ENCODE results near the gene SMR3A. TPM values are rescaled to one million over a fixed set of nuclear protein-coding genes. Genes with fewer than 3 reads are reported as not detected.

SMR3A gene
- polyA plus RNA-seq, 1 of the 3 experiments (the other 2 are of a cell fraction): not detected

DNA sequence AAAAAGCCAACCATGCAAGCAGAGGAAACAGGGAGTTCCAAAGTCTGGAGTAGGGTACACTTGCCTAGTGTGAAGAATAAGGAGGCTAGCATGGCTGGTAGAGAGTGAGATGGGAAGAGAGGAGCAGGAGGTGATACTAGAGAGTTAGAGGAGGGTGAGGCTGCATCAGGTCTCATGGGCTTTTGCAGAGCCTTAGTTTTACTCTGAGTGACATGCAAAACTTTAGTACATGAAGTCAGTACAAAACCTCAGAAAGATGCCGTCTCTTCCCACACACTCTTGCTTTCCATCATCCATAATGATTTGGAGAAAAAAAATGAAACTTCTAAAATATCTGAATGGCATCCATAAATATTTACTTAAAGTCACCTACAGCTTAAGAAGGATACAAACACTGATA is 42.2 kb downstream of the SMR3A start:
- Histone ChIP-seq H3K27me3 (ENCODE audit: insufficient read depth) (no peaks in the 10 kb centered on the region), H3K4me1 (ENCODE audit: control insufficient read depth in 1 of 2, insufficient read depth in 2 of 2, low read depth in 1 of 2, low read length in 1 of 2) (no peaks in the 10 kb centered on the region), H2AFZ (ENCODE audit: low read depth) (no peak overlapping the region), H3K36me3 (replicated peaks in 1 of 2; ENCODE audit: control insufficient read depth in 1 of 2, insufficient read depth in 2 of 2, low read length in 1 of 2) (no peaks in the 10 kb centered on the region), H3K9ac (no peak overlapping the region), H3F3A (replicated peaks; ENCODE audit: insufficient read depth) (no peaks in the 10 kb centered on the region), H3K4me2 (no peak overlapping the region), H3K9me3 (no peaks in the 10 kb centered on the region), H4K20me1 (ENCODE audit: insufficient read depth) (no peaks in the 10 kb centered on the region), H3K79me2 (ENCODE audit: insufficient read depth) (no peaks in the 10 kb centered on the region), H3K27ac (ENCODE audit: low read depth in 2 of 2, low read length in 1 of 2) (no peak overlapping the region), H3K9me2 (no peaks in the 10 kb centered on the region; the same call in 1 of the 2 replicates), H3K4me3 (ENCODE audit: low read depth in 2 of 2, low read length in 1 of 2) (no peak overlapping the region)
- POLR2A ChIA-PET: no interaction called here
- no peak for DNase-seq
- 8% methylated on average over 1 of the region's 1 CpG for WGBS (ENCODE audit: low lambda C conversion rate)
- CTCF ChIA-PET: no interaction called here
- TF ChIP-seq YY1 (IDR thresholded peaks at IDR 0.05; ENCODE audit: low read depth) (no peak), RCOR1 (IDR thresholded peaks at IDR 0.05; ENCODE audit: low read length) (no peak), FOXJ3 (CRISPR knock-in tag; IDR thresholded peaks at IDR 0.05) (no peak)

- Histone ChIP-seq H3K4me3 (ENCODE audit: low read depth in 2 of 2, low read length in 1 of 2) (no peak overlapping the region), H3K79me2 (ENCODE audit: insufficient read depth) (no peaks in the 10 kb centered on the region), H3K27ac (ENCODE audit: low read depth in 2 of 2, low read length in 1 of 2) (no peak overlapping the region), H2AFZ (ENCODE audit: low read depth) (no peak overlapping the region), H3K9me3 (no peaks in the 10 kb centered on the region), H3K9ac (no peak overlapping the region), H3K4me1 (ENCODE audit: control insufficient read depth in 1 of 2, insufficient read depth in 2 of 2, low read depth in 1 of 2, low read length in 1 of 2) (no peaks in the 10 kb centered on the region), H3K4me2 (no peak overlapping the region), H3K36me3 (replicated peaks in 1 of 2; ENCODE audit: control insufficient read depth in 1 of 2, insufficient read depth in 2 of 2, low read length in 1 of 2) (no peaks in the 10 kb centered on the region), H3F3A (replicated peaks; ENCODE audit: insufficient read depth) (no peaks in the 10 kb centered on the region), H3K9me2 (no peaks in the 10 kb centered on the region; the same call in 1 of the 2 replicates), H4K20me1 (ENCODE audit: insufficient read depth) (no peaks in the 10 kb centered on the region), H3K27me3 (ENCODE audit: insufficient read depth) (no peaks in the 10 kb centered on the region)
- POLR2A ChIA-PET: no interaction called here
- TF ChIP-seq SIN3A (IDR thresholded peaks at IDR 0.05; ENCODE audit: borderline replicate concordance, low read depth, low read length) (no peak), TCF12 (IDR thresholded peaks at IDR 0.05) (no peak), RCOR1 (IDR thresholded peaks at IDR 0.05; ENCODE audit: low read length) (no peak), IRF3 (IDR thresholded peaks at IDR 0.05; ENCODE audit: low read depth, low read length) (no peak)
- TF ChIP-seq, protein P1, sequence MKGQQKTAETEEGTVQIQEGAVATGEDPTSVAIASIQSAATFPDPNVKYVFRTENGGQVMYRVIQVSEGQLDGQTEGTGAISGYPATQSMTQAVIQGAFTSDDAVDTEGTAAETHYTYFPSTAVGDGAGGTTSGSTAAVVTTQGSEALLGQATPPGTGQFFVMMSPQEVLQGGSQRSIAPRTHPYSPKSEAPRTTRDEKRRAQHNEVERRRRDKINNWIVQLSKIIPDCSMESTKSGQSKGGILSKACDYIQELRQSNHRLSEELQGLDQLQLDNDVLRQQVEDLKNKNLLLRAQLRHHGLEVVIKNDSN (IDR thresholded peaks at IDR 0.05; ENCODE audit: borderline replicate concordance, low read depth): no peak
- DNase-seq: no peak
- CTCF ChIA-PET: no interaction called here
- WGBS (ENCODE audit: low lambda C conversion rate): 2% methylated on average over 6 of the region's 6 CpGs
Measured at GRCh38 chr4:70405765-70406164, 45.2 kb downstream of the SMR3A start.

Other genes with a start within 250 kb of the SMR3A start
- not detected in 2 replicates for gene PRR27, start 206.5 kb upstream of the SMR3A start, polyA plus RNA-seq (2012; rRNA removed)
- gene ODAM, start 165.0 kb upstream of the SMR3A start, polyA plus RNA-seq (2012; rRNA removed): not detected in 2 replicates
- not detected in 2 replicates for gene FDCSP, start 134.6 kb upstream of the SMR3A start, polyA plus RNA-seq (2012; rRNA removed)
- gene CSN3, start 118.2 kb upstream of the SMR3A start, polyA plus RNA-seq (2012; rRNA removed): not detected in 2 replicates
- not detected in 2 replicates for gene CABS1, start 25.8 kb upstream of the SMR3A start, polyA plus RNA-seq (2012; rRNA removed)
- gene SMR3B, start 22.4 kb downstream of the SMR3A start, polyA plus RNA-seq (2012; rRNA removed): not detected in 2 replicates
- not detected in 2 replicates for gene OPRPN, start 37.2 kb downstream of the SMR3A start, polyA plus RNA-seq (2012; rRNA removed)
- not detected in 2 replicates for gene MUC7, start 111.4 kb downstream of the SMR3A start, polyA plus RNA-seq (2012; rRNA removed)
- gene AMTN, start 157.8 kb downstream of the SMR3A start, polyA plus RNA-seq (2012; rRNA removed): not detected in 2 replicates
- not detected in 2 replicates for gene AMBN, start 231.5 kb downstream of the SMR3A start, polyA plus RNA-seq (2012; rRNA removed)